HL-60 (cell line): ENCODE results near the gene ASPRV1.

Experiments
- DNase-seq, 2 experiments: peaks; one replicate each; pipeline ENCODE4 v3.0.0-alpha.2; 2010 to 2020; ENCODE audit warnings: low read depth in 1 of 2, low spot score in 1 of 2
- H3K27ac ChIP-seq: fragments of 250-450 bp; sonication (Bioruptor Pico); replicated peaks from 2 replicates; pipeline ENCODE4 v1.5.1; 2020; ENCODE audit warnings: mild to moderate bottlenecking, moderate library complexity
- H3K27me3 ChIP-seq: fragments of 250-450 bp; sonication (Bioruptor Pico); 2 replicates; pipeline ENCODE4 v1.5.1; 2021; ENCODE audit warnings: mild to moderate bottlenecking, moderate library complexity; ENCODE audit not compliant: insufficient read depth, poor library complexity, severe bottlenecking
- H3K4me3 ChIP-seq: replicated peaks from 2 replicates; pipeline ENCODE4 v1.5.1; 2011; ENCODE audit warnings: mild to moderate bottlenecking, control low read depth, low read length; ENCODE audit not compliant: insufficient read depth
- CTCF ChIP-seq: IDR thresholded peaks from one replicate; pipeline ENCODE4 v1.5.1; 2011; ENCODE audit warnings: low read length, control low read depth, inconsistent platforms; ENCODE audit not compliant: insufficient read depth
- GABPA ChIP-seq: IDR thresholded peaks from 2 replicates; pipeline ENCODE4 v1.6.1; 2012; ENCODE audit warnings: low read depth
- POLR2AphosphoS5 ChIP-seq: IDR thresholded peaks from 2 replicates; pipeline ENCODE4 v1.6.1; 2012; ENCODE audit warnings: low read depth
- REST ChIP-seq: IDR thresholded peaks from 2 replicates; pipeline ENCODE4 v1.6.1; 2012; ENCODE audit warnings: low read depth; ENCODE audit not compliant: insufficient replicate concordance
- SPI1 ChIP-seq: IDR thresholded peaks from 2 replicates; pipeline ENCODE4 v1.6.1; 2012; ENCODE audit warnings: low read depth, mild to moderate bottlenecking, borderline replicate concordance

The ASPRV1 gene

DNA sequence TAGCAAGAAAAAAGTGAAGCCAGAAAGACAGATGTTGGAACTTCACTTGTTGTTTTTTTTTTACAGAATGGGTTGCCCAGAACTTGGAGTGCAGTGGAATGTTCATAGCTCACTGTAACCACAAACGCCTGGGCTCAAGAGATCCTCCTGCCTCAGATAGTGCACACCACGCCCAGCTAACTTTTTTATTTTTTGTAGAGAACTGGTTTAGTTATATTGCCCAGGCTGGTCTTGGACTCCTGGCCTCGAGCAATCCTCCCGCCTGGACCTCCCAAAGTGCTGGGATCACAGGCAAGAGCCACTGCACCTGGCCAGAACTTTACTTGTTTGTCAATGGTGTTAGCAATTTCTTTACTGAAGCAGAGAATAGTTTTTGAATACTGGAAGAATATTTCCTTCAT lies 11.9 kb upstream of the ASPRV1 start:
- Histone ChIP-seq H3K27me3 (no peaks in the 10 kb centered on the region), H3K4me3 (no peak overlapping the region), H3K27ac (no peak overlapping the region)
- no peak for DNase-seq
- TF ChIP-seq SPI1 (no peak), CTCF (no peak), REST (no peak), GABPA (no peak), POLR2AphosphoS5 (no peak)

GRCh38 chr2:69972822-69973221 lies 11.4 kb upstream of the ASPRV1 start:
- no peak overlapping the region for H3K4me3 ChIP-seq
- TF ChIP-seq SPI1 (no peak), GABPA (no peak), CTCF (no peak), REST (no peak), POLR2AphosphoS5 (no peak)

DNA sequence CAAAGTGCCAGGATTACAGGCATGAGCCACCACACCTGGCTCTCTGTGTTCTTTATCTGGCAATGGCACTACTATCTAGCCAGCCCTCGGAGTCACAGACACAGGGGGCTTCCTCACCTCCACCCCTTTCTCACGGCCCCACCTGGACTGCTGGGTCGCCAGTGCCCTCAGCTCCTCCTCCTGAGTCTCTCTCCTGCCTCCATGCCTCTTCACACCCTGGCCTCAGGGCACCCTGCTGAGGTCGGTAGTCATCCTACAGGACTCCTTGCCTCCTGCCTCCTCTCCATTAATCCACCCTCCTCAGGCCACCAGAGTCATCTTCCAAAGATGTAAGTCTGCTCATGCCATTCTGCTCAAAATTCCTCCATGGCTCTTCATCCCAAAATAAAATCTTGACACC lies 8.6 kb upstream of the ASPRV1 start:
- Histone ChIP-seq H3K27me3 (no peaks in the 10 kb centered on the region), H3K4me3 (no peak overlapping the region), H3K27ac (no peak overlapping the region)
- DNase-seq: no peak
- no peak for TF ChIP-seq POLR2AphosphoS5
- no peak for TF ChIP-seq REST
- TF ChIP-seq SPI1: no peak
- no peak for TF ChIP-seq GABPA
- no peak for TF ChIP-seq CTCF

More at GRCh38 chr2:69972822-69973221, 11.4 kb upstream of the ASPRV1 start:
- no peaks in the 10 kb centered on the region for H3K27me3 ChIP-seq
- no peak overlapping the region for H3K27ac ChIP-seq
- DNase-seq: no peak
